SK-N-SH treated with all-trans-retinoic acid at 6 μM for 48 hours (cell line): ENCODE results near the gene PSMC3.

Experiments
- ATAC-seq: fragments of 200-7000 bp; cut with Tn5 transposase; 3 replicates; pipeline ENCODE4 v1.9.1; 2020; ENCODE audit warnings: mild to moderate bottlenecking, moderate library complexity
- ARNTL ChIP-seq: fragments of 450-650 bp; formaldehyde crosslinking; IDR thresholded peaks from 2 replicates; pipeline ENCODE4 v1.5.0; 2020; ENCODE audit warnings: low read depth, mild to moderate bottlenecking, moderate library complexity, borderline replicate concordance
- BACH2 ChIP-seq: fragments of 250-450 bp; sonication (Bioruptor Pico); IDR thresholded peaks from 2 replicates; pipeline ENCODE4 v1.9.0; 2021; ENCODE audit warnings: mild to moderate bottlenecking, borderline replicate concordance
- CREB5 ChIP-seq: fragments of 250-450 bp; sonication (Bioruptor Pico); IDR thresholded peaks from 2 replicates; pipeline ENCODE4 v1.5.1; 2020; ENCODE audit warnings: low read depth, mild to moderate bottlenecking, moderate library complexity
- CSDC2 ChIP-seq: fragments of 250-450 bp; sonication (Bioruptor Pico); IDR thresholded peaks from 2 replicates; pipeline ENCODE4 v1.5.0; 2020; ENCODE audit warnings: mild to moderate bottlenecking, moderate library complexity
- CSRNP3 ChIP-seq: fragments of 250-450 bp; sonication (Bioruptor Pico); IDR thresholded peaks from 2 replicates; pipeline ENCODE4 v1.5.1; 2021; ENCODE audit warnings: mild to moderate bottlenecking, moderate library complexity
- ESRRG ChIP-seq: fragments of 250-450 bp; sonication (Bioruptor Pico); IDR thresholded peaks from 2 replicates; pipeline ENCODE4 v1.6.1; 2021; ENCODE audit warnings: mild to moderate bottlenecking
- GLIS3 ChIP-seq: fragments of 250-450 bp; sonication (Bioruptor Pico); IDR thresholded peaks from 2 replicates; pipeline ENCODE4 v1.5.0; 2020; ENCODE audit warnings: mild to moderate bottlenecking, moderate library complexity
- ISL1 ChIP-seq: fragments of 250-450 bp; sonication (Bioruptor Pico); IDR thresholded peaks from 2 replicates; pipeline ENCODE4 v2.1.2; 2022; ENCODE audit warnings: mild to moderate bottlenecking, moderate library complexity
- OSR1 ChIP-seq: fragments of 250-450 bp; sonication (Bioruptor Pico); IDR thresholded peaks from 2 replicates; pipeline ENCODE4 v1.8.0; 2022; ENCODE audit warnings: moderate library complexity, mild to moderate bottlenecking, inconsistent platforms
- PATZ1 ChIP-seq: fragments of 250-450 bp; sonication (Bioruptor Pico); IDR thresholded peaks from 2 replicates; pipeline ENCODE4 v1.8.0; 2020; ENCODE audit warnings: mild to moderate bottlenecking, moderate library complexity, borderline replicate concordance
- POU6F1 ChIP-seq: fragments of 250-450 bp; sonication (Bioruptor Pico); IDR thresholded peaks from 2 replicates; pipeline ENCODE4 v1.8.0; 2021; ENCODE audit warnings: low read depth, mild to moderate bottlenecking, moderate library complexity, borderline replicate concordance
- PPARA ChIP-seq: fragments of 250-450 bp; sonication (Bioruptor Pico); IDR thresholded peaks from 2 replicates; pipeline ENCODE4 v1.5.0; 2020; ENCODE audit warnings: mild to moderate bottlenecking, borderline replicate concordance
- RARB ChIP-seq: fragments of 250-450 bp; sonication (Bioruptor Pico); IDR thresholded peaks from 2 replicates; pipeline ENCODE4 v1.8.0; 2021; ENCODE audit warnings: mild to moderate bottlenecking, moderate library complexity
- SNAI2 ChIP-seq: fragments of 250-450 bp; sonication (Bioruptor Pico); IDR thresholded peaks from 2 replicates; pipeline ENCODE4 v1.5.0; 2020; ENCODE audit warnings: mild to moderate bottlenecking, moderate library complexity
- TOX ChIP-seq: fragments of 250-450 bp; sonication (Bioruptor Pico); IDR thresholded peaks from 2 replicates; pipeline ENCODE4 v1.8.0; 2021; ENCODE audit warnings: mild to moderate bottlenecking, moderate library complexity, borderline replicate concordance
- TSHZ2 ChIP-seq: fragments of 250-450 bp; sonication (Bioruptor Pico); IDR thresholded peaks from 2 replicates; pipeline ENCODE4 v1.5.0; 2020; ENCODE audit warnings: mild to moderate bottlenecking, moderate library complexity
- ZC3H10 ChIP-seq: fragments of 250-450 bp; sonication (Bioruptor Pico); IDR thresholded peaks from 2 replicates; pipeline ENCODE4 v1.5.1; 2021; ENCODE audit warnings: mild to moderate bottlenecking, moderate library complexity
- ZFP30 ChIP-seq: fragments of 450-650 bp; formaldehyde crosslinking; IDR thresholded peaks from 2 replicates; pipeline ENCODE4 v1.5.0; 2022; ENCODE audit warnings: mild to moderate bottlenecking, moderate library complexity
- ZNF565 ChIP-seq: fragments of 450-650 bp; formaldehyde crosslinking; conservative IDR thresholded peaks from 2 replicates; pipeline ENCODE4 v1.5.0; 2020; ENCODE audit warnings: low read depth, mild to moderate bottlenecking, moderate library complexity
- ZNF70 ChIP-seq: fragments of 450-650 bp; formaldehyde crosslinking; IDR thresholded peaks from 2 replicates; pipeline ENCODE4 v1.5.0; 2020; ENCODE audit warnings: mild to moderate bottlenecking, moderate library complexity
- ZNF8 ChIP-seq: fragments of 450-650 bp; formaldehyde crosslinking; IDR thresholded peaks from 2 replicates; pipeline ENCODE4 v1.5.0; 2020; ENCODE audit warnings: mild to moderate bottlenecking, moderate library complexity

PSMC3 gene

GRCh38 chr11:47378836-47379170 is 47.4 kb downstream of the PSMC3 start:
- TF ChIP-seq RARB (no peak), CREB5 (no peak), TSHZ2 (CRISPR knock-in tag) (no peak), ZNF565 (no peak), ZFP30 (no peak), ARNTL (CRISPR knock-in tag) (no peak), OSR1 (CRISPR knock-in tag) (no peak), ISL1 (CRISPR knock-in tag) (no peak), PATZ1 (CRISPR knock-in tag) (no peak), TOX (no peak), SNAI2 (no peak), ZNF8 (no peak), ESRRG (CRISPR knock-in tag) (no peak), GLIS3 (CRISPR knock-in tag) (no peak), POU6F1 (CRISPR knock-in tag) (no peak), CSRNP3 (CRISPR knock-in tag) (no peak), ZC3H10 (CRISPR knock-in tag) (no peak), CSDC2 (CRISPR knock-in tag) (no peak), ZNF70 (CRISPR knock-in tag) (no peak), PPARA (CRISPR knock-in tag) (no peak)
- no peak for ATAC-seq

DNA sequence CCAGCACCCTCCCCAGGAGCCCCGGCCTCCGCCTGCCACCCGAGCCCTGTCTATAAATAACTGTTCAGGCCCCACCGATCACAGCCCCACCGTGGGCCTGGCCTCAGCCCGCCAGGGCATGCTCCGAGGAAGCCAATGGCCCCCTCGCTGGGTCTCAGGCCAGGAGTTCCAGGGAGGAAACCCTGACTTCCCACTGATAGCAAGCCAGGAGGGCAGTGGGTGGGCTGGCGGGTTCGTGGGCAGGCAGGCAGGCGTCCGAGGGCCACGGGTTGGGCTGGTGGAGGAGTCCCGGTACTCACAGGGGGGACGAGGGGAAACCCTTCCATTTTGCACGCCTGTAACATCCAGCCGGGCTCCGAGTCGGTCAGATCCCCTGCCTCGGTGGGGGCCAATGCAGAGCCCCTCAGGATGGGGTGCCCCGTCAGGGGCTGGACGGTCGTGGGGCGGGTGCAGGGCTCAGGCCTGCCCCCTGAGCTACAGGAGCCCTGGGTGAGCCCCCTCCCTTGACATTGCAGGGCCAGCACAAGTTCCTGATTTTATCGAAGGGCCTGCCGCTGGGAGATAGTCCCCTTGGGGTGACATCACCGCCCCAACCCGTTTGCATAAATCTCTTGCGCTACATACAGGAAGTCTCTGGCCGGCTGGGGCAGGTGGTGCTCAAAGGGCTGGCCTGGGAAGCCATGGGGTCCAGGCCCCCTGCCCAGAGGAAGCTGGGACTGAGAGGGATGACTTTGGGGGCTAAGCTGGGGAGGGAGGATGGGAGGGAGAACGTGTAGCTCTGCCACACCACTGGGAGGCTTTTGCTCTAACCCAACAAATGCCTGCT is 48.0 kb downstream of the PSMC3 start, which contains the start of gene SPI1:
Gene SPI1 (minus strand): TSS at position 538 of the 826 bp plus-strand sequence. CDS start 194 bp downstream, at position 344.
- ATAC-seq: no peak
- TF ChIP-seq CSRNP3 (CRISPR knock-in tag): no peak
- no peak for TF ChIP-seq TSHZ2 (CRISPR knock-in tag)
- TF ChIP-seq BACH2: no peak
- TF ChIP-seq TOX: no peak
- TF ChIP-seq ISL1 (CRISPR knock-in tag): no peak
- TF ChIP-seq ARNTL (CRISPR knock-in tag): no peak
- TF ChIP-seq SNAI2: no peak
- no peak for TF ChIP-seq OSR1 (CRISPR knock-in tag)
